Vagina (tissue), 2 donors: ENCODE results near the gene TMEM8B.

Experiments
- POLR2A ChIP-seq, 2 donors: fragments of 450-650 bp; IDR thresholded peaks; one replicate each; pipeline ENCODE4 v1.6.1; 2017; ENCODE audit warnings: antibody characterized with exemption in 2 of 2, mild to moderate bottlenecking in 2 of 2, moderate library complexity in 2 of 2
- TF ChIP-seq, protein P1 (sequence below), 3 experiments: fragments of 450-650 bp in 2 of 3; fragments of 200-600 bp in 1 of 3; sonication (generic) in 1 of 3; IDR thresholded peaks; one replicate each; pipeline ENCODE4 v1.5.1; 2017 to 2019; ENCODE audit warnings: antibody characterized with exemption in 3 of 3, mild to moderate bottlenecking in 2 of 3, moderate library complexity in 2 of 3

DNA sequence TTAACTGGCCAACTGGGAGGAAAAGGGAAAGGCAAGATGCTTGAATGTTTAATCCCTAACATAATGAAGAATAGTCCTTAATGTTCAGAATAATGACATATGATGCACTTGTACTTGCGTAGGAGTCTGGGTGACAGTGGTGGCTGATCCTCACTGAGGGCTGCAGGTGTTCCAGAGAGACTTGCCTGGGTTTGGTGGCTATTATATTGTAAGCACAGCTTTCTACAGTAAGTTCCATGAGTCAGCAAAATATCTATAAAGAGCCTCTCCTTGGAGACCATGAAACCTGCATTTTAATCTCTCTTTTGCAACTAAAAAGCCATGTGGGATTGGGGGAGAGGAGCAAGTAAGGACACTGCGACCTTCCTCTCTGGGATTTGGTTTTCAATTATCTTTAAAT lies 39.5 kb upstream of the TMEM8B start:
- TF ChIP-seq POLR2A (IDR thresholded peaks at IDR 0.05) = no peak
- TF ChIP-seq, protein P1, sequence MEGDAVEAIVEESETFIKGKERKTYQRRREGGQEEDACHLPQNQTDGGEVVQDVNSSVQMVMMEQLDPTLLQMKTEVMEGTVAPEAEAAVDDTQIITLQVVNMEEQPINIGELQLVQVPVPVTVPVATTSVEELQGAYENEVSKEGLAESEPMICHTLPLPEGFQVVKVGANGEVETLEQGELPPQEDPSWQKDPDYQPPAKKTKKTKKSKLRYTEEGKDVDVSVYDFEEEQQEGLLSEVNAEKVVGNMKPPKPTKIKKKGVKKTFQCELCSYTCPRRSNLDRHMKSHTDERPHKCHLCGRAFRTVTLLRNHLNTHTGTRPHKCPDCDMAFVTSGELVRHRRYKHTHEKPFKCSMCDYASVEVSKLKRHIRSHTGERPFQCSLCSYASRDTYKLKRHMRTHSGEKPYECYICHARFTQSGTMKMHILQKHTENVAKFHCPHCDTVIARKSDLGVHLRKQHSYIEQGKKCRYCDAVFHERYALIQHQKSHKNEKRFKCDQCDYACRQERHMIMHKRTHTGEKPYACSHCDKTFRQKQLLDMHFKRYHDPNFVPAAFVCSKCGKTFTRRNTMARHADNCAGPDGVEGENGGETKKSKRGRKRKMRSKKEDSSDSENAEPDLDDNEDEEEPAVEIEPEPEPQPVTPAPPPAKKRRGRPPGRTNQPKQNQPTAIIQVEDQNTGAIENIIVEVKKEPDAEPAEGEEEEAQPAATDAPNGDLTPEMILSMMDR (IDR thresholded peaks at IDR 0.05) = no peak
